Right lobe of liver (tissue), 6 donors: ENCODE results near the gene PEF1. TPM values are rescaled to one million over a fixed set of nuclear protein-coding genes. Genes with fewer than 3 reads are reported as not detected.

Experiments
- ATAC-seq, 4 donors: fragments of 200-7000 bp; cut with Tn5 transposase; one replicate each; pipeline ENCODE4 v1.9.1; 2020; ENCODE audit warnings: mild to moderate bottlenecking in 4 of 4, moderate library complexity in 4 of 4
- DNase-seq, 3 donors: peaks; one replicate each; pipeline ENCODE4 v3.0.0-alpha.2; 2020
- H3K27ac ChIP-seq, 3 donors: fragments of 200-600 bp; one replicate each; pipeline ENCODE4 v1.8.0; 2022
- H3K27me3 ChIP-seq, 2 donors: fragments of 200-600 bp; one replicate each; pipeline ENCODE4 v1.8.0; 2022
- H3K36me3 ChIP-seq, 4 donors: fragments of 200-600 bp; sonication (generic) in 1 of 4; one replicate each; pipeline versions ENCODE4 v1.5.1 to v1.8.0; 2017 to 2022; ENCODE audit warnings: control low read depth in 1 of 4
- H3K4me1 ChIP-seq, 4 donors: fragments of 200-600 bp; sonication (generic) in 1 of 4; one replicate each; pipeline versions ENCODE4 v1.5.1 to v1.8.0; 2017 to 2022; ENCODE audit warnings: control low read depth in 1 of 4
- H3K4me3 ChIP-seq, 3 donors: fragments of 200-600 bp; one replicate each; pipeline ENCODE4 v1.8.0; 2022
- H3K9me3 ChIP-seq, 4 donors: fragments of 200-600 bp; sonication (generic) in 1 of 4; one replicate each; pipeline versions ENCODE4 v1.5.1 to v1.8.0; 2017 to 2022; ENCODE audit warnings: control low read depth in 1 of 4
- POLR2A ChIP-seq: fragments of 450-650 bp; IDR thresholded peaks from one replicate; pipeline ENCODE4 v1.6.1; 2017; ENCODE audit warnings: antibody characterized with exemption, mild to moderate bottlenecking
- WGBS: methylation state at CpG from one replicate; pipeline ENCODE4 v1.1.6; 2018; ENCODE audit warnings: low coverage, low lambda C conversion rate; ENCODE audit not compliant: insufficient coverage; ENCODE audit errors: missing lambda C conversion rate; 5-methylcytosine and 5-hydroxymethylcytosine counted together
- intact Hi-C, 2 donors: fragments of 100-400 bp; cut with DNase I; formaldehyde crosslinking; loops; one replicate each; pipeline versions ENCODE4 v1.11.2 to v1.14.1; 2022
- total RNA-seq, 6 experiments: library from RNA; depleted of rRNA in 2 of 6; stranded (reverse); fragments of >200 nt in 2 of 6; fragmentation: NEBNext Ultra II Directional in 3 of 6; extraction: Animal tissue kit (Norgen Biotek cat#: 25700) in 3 of 6; gene quantifications; one replicate each; pipeline versions ENCODE4 v1.1.0 to v1.2.4, GENCODE V29; 2016 to 2023
- TF ChIP-seq, protein P1 (sequence below), 4 donors: fragments of 200-600 bp in 3 of 4; fragments of 450-650 bp in 1 of 4; IDR thresholded peaks; one replicate each; pipeline versions ENCODE4 v1.5.1 to v1.8.0; 2016 to 2022; ENCODE audit warnings: antibody characterized with exemption in 4 of 4, mild to moderate bottlenecking in 2 of 4
- donor health status: DM: no; HTN: yes; CAD: no.
- donor health status: DM: no; HTN: no; CAD: no.
- donor health status: DM: no; HTN: no; CAD: no.
- donor health status: DM: no; HTN: yes; CAD: no.
- donor health status: DM: no; HTN: yes; CAD: no.

Gene PEF1
- total RNA-seq, 6 experiments from 2014 or later: 23.9 to 47.5 (median 32.5) TPM

DNA sequence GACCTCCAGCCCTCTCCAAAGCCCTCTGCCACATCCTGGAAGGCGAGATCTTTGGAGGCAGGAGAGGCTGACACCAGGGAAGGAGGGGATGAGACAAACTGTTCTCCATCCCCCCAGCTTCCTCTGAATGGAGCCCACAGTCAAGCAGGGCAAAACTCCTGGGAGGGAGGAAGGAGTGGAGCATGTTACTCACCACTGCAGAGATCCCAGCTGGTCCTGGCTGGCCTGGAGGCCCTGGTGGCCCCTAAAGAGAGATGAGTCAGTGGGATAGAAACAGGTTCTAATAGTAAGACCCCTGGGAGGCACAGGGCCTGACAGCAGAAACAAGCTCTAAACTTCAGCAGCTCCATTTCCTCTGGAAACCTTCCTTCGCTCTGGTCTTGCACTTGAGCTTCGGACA, 14.0 kb upstream of the PEF1 start:
- Histone ChIP-seq H3K27ac (no peak overlapping the region), H3K36me3 (no peaks in the 10 kb centered on the region), H3K27me3 (no peaks in the 10 kb centered on the region), H3K4me1 (no peaks in the 10 kb centered on the region), H3K9me3 (no peaks in the 10 kb centered on the region), H3K4me3 (no peak overlapping the region)
- DNase-seq (no peak), ATAC-seq (no peak)
- TF ChIP-seq, protein P1, sequence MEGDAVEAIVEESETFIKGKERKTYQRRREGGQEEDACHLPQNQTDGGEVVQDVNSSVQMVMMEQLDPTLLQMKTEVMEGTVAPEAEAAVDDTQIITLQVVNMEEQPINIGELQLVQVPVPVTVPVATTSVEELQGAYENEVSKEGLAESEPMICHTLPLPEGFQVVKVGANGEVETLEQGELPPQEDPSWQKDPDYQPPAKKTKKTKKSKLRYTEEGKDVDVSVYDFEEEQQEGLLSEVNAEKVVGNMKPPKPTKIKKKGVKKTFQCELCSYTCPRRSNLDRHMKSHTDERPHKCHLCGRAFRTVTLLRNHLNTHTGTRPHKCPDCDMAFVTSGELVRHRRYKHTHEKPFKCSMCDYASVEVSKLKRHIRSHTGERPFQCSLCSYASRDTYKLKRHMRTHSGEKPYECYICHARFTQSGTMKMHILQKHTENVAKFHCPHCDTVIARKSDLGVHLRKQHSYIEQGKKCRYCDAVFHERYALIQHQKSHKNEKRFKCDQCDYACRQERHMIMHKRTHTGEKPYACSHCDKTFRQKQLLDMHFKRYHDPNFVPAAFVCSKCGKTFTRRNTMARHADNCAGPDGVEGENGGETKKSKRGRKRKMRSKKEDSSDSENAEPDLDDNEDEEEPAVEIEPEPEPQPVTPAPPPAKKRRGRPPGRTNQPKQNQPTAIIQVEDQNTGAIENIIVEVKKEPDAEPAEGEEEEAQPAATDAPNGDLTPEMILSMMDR (IDR thresholded peaks at IDR 0.05): no peak
- TF ChIP-seq POLR2A: no peak
- no CpG with 5 or more reads among the region's 3 CpGs for WGBS
- intact Hi-C loops: no loop called here

DNA sequence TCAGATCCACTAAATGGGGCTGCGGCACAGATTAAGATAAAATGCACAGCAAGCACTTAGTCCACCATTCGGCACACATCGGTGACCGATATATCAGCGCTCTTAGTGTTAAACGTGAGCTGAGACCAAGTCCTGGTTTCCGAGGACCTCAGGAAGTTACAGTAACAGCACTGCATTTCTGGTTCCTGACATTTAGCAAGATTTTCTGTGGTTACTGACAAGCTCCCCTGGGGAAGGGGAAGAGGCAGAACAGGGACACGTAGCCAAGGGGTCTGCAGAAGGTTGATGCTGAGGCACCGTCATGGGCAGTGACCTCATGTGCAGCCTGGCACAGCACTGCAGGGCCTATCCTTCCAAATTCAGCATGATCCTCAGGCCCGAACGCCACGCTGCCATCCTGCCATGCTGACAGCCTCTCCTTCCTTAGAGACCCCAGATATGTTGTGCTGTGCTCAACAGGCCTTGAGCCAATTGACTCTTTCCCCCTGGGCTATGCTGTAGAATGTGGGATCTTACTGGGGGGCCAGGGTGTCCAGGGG, 13.4 kb upstream of the PEF1 start:
- Histone ChIP-seq H3K36me3 (no peaks in the 10 kb centered on the region), H3K9me3 (no peaks in the 10 kb centered on the region), H3K4me3 (no peak overlapping the region), H3K27me3 (no peaks in the 10 kb centered on the region), H3K4me1 (no peaks in the 10 kb centered on the region), H3K27ac (no peak overlapping the region)
- ATAC-seq (no peak), DNase-seq (no peak)
- TF ChIP-seq, protein P1 (IDR thresholded peaks at IDR 0.05): no peak
- no peak for TF ChIP-seq POLR2A
- WGBS: 77% methylated on average over 9 of the region's 12 CpGs
- intact Hi-C loops: no loop called here

GRCh38 chr1:31657020-31657804, 12.5 kb upstream of the PEF1 start:
- Histone ChIP-seq H3K4me1 (no peaks in the 10 kb centered on the region), H3K36me3 (no peaks in the 10 kb centered on the region), H3K9me3 (no peaks in the 10 kb centered on the region), H3K27ac (no peak overlapping the region), H3K27me3 (no peaks in the 10 kb centered on the region), H3K4me3 (no peak overlapping the region)
- 78% methylated on average over 7 of the region's 14 CpGs for WGBS
- ATAC-seq (no peak), DNase-seq (no peak)
- intact Hi-C loops: no loop called here
- no peak for TF ChIP-seq POLR2A
- TF ChIP-seq, protein P1 (IDR thresholded peaks at IDR 0.05): no peak

GRCh38 chr1:31655756-31656155, 11.1 kb upstream of the PEF1 start:
- H3K27ac ChIP-seq: no peak overlapping the region
- H3K9me3 ChIP-seq: no peaks in the 10 kb centered on the region
- WGBS: 75% methylated on average over 4 of the region's 4 CpGs
- H3K4me1 ChIP-seq: no peaks in the 10 kb centered on the region
- H3K27me3 ChIP-seq: no peaks in the 10 kb centered on the region
- DNase-seq (no peak), ATAC-seq (no peak)
- H3K36me3 ChIP-seq: no peaks in the 10 kb centered on the region
- no peak overlapping the region for H3K4me3 ChIP-seq
- intact Hi-C loops: no loop called here
- no peak for TF ChIP-seq POLR2A
- TF ChIP-seq, protein P1 (IDR thresholded peaks at IDR 0.05): no peak
